Effector CD4-positive, alpha-beta T cell (primary cell): ENCODE results near the gene TOP3A.
A peak's percentile ranks its signal among the peaks of the same experiment; 100 is the strongest.

Experiments used
- DNase-seq: peaks from one replicate; pipeline ENCODE4 v3.0.0-alpha.2; 2020

Gene TOP3A

GRCh38 chr17:18230288-18231141, 84.3 kb downstream of the TOP3A start:
- no peak for DNase-seq

DNA sequence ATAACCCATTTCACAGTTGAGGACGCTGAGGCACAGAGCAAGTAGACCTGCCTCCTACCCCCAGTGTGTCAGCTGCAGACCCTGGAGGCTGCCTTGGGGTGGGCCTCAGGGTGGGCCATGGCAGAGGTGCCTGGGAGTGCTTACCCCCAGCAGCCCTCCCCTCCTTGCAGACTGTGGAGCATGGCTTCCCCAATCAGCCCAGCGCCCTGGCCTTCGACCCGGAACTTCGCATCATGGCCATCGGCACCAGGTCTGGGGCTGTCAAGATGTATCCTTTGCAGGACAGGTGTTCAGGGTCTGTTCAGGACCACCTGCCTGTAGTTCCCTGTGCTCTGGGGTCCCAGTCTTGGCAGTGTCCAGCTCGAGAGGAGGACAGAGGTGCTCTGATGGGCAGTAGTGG, 85.0 kb downstream of the TOP3A start:
- DNase-seq: no peak

DNA sequence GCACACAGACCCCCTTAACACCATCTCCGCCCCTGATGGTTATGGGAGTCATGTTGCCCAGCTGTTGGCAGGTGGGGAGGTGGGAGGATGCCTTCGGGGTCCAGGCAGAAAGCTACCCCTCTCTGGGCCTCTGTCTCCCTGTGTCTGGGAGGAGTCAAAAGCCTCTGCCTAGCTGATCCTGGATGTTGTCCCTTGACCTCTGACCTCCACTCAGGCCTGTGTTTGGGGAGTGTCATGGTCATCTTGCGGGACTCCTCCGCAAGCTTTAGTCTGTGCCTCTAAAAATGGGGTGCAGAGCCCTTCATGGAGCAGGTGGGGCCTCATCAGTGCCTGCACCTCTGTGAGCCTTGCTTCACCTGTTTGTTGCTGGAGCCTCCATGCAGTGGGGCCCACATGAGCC, 85.5 kb downstream of the TOP3A start:
- DNase-seq: no peak

DNA sequence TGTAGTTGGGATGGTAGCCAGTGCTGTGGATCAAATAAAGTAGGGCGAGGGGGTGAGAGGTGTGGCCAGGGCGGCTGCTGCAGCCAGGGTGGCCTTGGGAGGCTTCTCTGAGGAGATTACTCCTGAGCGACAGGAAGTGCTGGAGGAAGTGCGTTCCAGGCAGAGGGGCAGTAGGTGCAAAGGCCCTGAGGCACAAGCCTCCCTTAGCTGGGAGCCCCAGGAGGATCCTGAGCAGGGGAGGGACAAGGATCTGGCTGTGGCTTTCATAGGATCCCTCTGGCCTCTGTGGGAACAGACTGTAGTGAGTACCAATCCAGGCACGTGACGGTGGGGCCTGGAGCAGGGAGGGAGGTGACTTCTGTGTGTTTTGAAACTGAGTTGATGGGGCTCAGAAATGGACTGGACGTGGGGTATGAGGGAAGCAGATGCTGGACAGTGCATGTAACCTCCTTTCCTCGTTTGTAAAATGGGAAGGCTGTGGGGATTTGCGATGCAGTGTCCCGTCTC, 86.6 kb downstream of the TOP3A start:
- no peak for DNase-seq

DNA sequence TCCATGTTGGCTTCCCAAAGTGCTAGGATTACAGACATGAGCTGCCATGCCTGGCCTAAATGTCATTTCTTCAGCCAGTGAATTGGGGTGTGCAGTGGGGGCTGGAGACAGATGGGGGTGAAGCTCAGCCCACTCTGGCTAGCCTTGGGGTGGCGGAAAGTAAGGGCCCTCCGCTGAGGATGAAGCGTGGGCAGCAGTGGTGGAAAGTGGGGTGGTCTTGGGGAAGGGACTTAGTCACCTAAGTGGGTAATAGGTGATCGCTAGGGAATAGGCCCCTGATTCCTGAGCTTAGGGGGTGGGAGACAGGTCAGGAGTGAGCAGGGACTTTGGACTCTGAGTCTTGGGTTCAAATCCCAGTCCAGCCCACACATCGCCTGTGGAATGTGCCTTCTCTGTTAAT, 87.2 kb downstream of the TOP3A start:
- no peak for DNase-seq

DNA sequence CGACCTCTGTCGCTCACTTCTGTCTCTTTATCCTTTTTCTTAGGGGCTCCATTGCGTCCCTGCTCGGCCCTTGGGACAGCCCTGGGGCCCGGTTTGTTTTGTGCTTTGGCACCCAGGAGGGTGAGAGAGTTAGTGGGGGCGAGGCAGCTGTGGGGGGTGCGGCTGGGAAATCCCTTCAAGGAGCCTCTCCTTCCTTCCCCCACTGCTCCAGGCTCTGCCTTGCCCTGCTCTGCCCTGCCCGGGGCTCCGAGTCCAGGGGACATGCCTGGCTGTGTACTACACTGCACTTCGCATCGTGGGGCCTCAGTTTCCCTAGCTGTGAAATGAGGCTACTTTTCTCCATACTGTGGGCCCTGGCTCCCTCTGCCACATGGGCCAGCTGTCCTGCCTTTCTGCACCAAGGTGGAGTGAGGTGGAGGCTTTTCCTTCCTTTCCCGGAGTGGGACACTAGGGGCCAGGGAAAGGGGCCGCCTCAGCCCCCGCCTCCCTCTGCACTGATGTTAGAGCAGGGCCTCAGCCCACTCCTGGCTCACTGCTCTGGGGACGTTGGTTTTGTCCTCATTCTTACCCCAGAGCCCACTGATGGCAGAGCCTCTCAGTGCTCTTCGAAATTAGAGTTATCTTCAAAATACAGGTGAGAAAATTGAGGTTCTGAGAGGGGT, 88.4 kb downstream of the TOP3A start:
- DNase-seq: no peak

GRCh38 chr17:18225642-18226283, 89.0 kb downstream of the TOP3A start:
- DNase-seq: no peak

DNA sequence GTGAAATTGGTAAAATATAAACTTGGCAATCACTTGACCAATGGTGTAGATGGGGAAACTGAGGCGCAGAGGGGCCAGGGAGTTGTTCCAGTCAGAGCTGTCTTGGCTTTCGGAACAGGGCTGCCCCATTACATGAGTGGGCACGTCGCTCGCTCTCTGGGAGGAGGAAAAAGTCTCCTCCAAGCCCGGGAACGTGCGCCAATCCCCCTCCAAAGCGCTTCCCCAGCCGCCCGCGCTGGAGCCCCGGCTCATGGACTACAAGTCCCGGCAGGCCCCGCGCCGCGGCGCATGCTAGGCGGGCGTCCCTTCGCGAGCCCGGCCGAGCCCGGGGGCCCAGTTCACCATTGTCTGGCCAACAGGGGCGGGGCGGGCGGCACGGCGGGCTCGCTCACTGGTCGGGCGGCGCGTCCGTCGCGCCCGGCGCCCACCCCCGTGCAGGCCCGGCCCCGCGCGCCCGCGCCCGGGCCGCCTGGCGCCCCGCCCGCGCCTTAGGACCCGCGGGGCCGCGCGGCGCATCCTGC, 89.6 kb downstream of the TOP3A start, which contains the start of gene LLGL1:
TSS of gene LLGL1 (plus strand) at position 515 of the 521 bp plus-strand sequence. CDS start 48 bp downstream, outside the sequence.
- DNase-seq: peak; percentile 97

- no peak for DNase-seq
These were observed 90.2 kb downstream of the TOP3A start for GRCh38 chr17:18224387-18225120.

- no peak for DNase-seq
These were observed 90.8 kb downstream of the TOP3A start for GRCh38 chr17:18224053-18224386.
